Ovary (tissue), 3 donors: ENCODE results near the gene SPATA6L.

Experiments used
- CTCF ChIP-seq, 3 donors: fragments of 450-650 bp in 2 of 3; fragments of 200-600 bp in 1 of 3; IDR thresholded peaks; one replicate each; pipeline versions ENCODE4 v1.5.1 to v1.8.0; 2016 to 2022; ENCODE audit warnings: antibody characterized with exemption in 3 of 3, mild to moderate bottlenecking in 1 of 3
- POLR2A ChIP-seq: fragments of 450-650 bp; IDR thresholded peaks from one replicate; pipeline ENCODE4 v1.6.1; 2017; ENCODE audit warnings: antibody characterized with exemption, mild to moderate bottlenecking, moderate library complexity
- donor health status: DM: no; HTN: no; CAD: no.

GRCh38 chr9:4583001-4583400, 83.3 kb downstream of the SPATA6L start:
- TF ChIP-seq CTCF (IDR thresholded peaks at IDR 0.05) (no peak), POLR2A (no peak)
